ENCODE data around the gene TMEM108.

Gene TMEM108

DNA sequence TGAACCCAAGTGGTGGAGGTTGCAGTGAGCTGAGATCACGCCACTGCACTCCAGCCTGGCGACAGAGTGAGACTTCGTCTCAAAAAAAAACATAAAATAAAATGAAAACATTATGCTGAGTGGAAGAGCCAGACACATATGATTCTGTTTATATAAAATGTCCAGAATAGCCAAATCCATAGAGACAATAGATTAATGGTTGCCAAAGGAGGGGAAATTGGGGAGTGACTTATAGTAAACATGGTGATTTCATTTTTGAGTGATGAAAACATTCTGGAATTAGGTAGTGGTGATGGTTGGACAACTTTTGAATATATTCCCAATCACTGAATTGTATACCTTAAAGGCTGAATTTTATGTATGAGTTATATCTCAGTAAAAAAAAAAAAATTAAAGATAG lies 189.6 kb downstream of the TMEM108 start:
- DNase-seq (ENCODE audit: low spot score), result no peak

- DNase-seq (ENCODE audit: low spot score), result no peak
These were observed 192.0 kb downstream of the TMEM108 start for GRCh38 chr3:133230195-133230594.

- DNase-seq (ENCODE audit: low spot score), result no peak
These were observed 198.7 kb downstream of the TMEM108 start for GRCh38 chr3:133236901-133237300.

GRCh38 chr3:133237380-133237779 lies 199.2 kb downstream of the TMEM108 start:
- peak; percentile 99 for DNase-seq (ENCODE audit: low spot score)

DNA sequence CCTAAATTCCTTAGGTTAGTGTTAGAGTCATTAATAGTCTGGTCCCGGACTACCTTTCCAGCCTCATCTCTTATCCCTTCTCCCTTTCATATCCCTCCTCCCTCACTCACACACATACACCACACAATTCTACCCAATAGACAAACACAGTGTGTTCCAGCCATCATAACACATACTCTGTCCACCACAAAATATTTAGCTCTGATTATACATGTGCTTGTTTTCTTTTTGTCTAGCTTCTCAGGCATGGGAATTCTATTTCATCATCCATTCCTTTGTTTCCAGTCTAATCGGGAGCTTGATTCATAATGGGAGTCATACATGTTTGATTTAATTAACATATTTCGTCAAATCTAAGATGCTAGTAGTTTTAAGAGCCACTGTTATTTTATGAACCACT lies 199.8 kb downstream of the TMEM108 start:
- DNase-seq (ENCODE audit: low spot score), result peak; percentile 56

DNA sequence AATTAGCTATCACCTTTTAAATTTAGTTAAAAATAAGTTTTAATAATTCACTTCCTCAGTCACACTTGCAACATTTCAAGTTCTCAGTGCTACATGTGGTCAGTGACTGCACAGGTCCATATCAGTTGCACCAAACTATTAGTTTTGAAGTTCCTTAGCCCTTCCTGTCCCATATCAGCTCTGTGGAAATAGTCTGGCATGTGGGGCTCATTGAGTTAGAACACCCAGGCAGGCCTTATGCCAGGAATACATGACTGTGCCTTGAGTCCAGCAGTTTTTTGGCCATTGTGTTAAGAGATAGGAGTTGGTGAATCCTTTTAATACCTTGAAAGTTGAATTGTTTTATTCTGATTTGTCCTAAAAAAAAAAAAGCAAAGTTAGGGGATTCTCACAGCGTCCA lies 207.9 kb downstream of the TMEM108 start:
- no peak for DNase-seq (ENCODE audit: low spot score)

GRCh38 chr3:133246773-133247172 lies 208.6 kb downstream of the TMEM108 start:
- DNase-seq (ENCODE audit: low spot score), result peak; percentile 99

GRCh38 chr3:133248389-133248788 lies 210.2 kb downstream of the TMEM108 start:
- peak; percentile 8 for DNase-seq (ENCODE audit: low spot score)

- no peak for DNase-seq (ENCODE audit: low spot score)
These were observed 211.3 kb downstream of the TMEM108 start for GRCh38 chr3:133249490-133249889.

DNA sequence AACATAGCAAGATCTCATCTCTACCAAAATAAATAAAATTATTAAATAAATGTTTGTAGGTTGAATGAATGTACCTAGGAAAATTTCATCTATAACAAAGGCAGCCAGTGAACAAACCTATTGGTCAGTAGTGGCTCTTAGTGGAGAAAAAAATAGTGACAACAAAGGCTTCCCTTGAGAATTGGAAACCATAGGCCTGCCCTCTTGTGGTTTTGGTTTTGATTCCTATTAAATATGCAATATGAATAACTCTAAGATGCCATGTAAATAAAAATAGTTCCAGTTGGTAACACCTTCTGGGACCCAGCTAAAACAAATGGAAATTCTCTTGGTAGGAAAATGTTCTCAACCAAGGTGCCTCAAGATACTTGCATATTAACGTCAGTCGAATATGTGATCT lies 216.0 kb downstream of the TMEM108 start:
- DNase-seq (ENCODE audit: low spot score), result no peak

DNA sequence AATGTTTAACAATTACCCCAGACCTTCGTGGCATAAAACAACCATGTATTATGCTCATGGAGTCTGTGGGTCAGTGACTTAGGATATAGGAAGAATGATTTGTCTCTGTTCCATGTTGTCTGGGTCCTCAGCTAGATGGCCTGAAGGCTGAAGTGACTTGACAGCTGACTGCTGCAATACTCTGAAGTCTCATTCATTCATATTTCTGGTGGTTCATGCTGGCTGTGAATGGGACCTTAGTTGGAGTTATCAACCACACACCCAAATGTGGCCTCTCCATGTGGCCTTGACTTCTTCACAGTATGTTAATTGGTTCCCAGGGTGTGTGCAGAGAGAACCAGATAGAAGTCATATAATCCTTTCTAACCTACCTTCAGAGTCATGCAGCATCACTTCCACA lies 216.5 kb downstream of the TMEM108 start:
- DNase-seq (ENCODE audit: low spot score), result no peak

- no peak for DNase-seq (ENCODE audit: low spot score)
These were observed 218.7 kb downstream of the TMEM108 start for GRCh38 chr3:133256787-133257483.

DNA sequence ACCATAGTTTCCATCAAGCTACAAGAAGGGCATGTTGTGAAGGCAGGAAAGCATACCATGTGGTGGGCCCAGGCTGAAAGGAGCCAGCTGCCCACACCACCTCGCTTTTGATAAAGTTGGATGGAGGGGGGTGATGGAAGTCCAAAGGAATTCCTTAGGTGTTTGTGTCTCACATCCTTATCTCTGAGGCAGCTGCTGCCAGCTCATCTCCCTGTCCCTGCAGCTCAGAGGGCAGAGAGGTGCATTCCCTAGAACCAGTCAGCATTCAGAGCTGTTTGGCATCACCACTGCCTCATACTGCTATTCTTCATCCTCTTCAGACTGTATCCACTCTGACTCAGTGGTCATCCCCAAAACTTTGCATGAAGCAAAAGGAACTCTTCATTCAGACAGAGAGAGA lies 220.2 kb downstream of the TMEM108 start:
- no peak for DNase-seq (ENCODE audit: low spot score)

GRCh38 chr3:133259767-133260166 lies 221.6 kb downstream of the TMEM108 start:
- DNase-seq (ENCODE audit: low spot score), result no peak

- no peak for DNase-seq (ENCODE audit: low spot score)
These were observed 224.1 kb downstream of the TMEM108 start for GRCh38 chr3:133262333-133262732.

- peak; percentile 68 for DNase-seq (ENCODE audit: low spot score)
These were observed 226.7 kb downstream of the TMEM108 start for GRCh38 chr3:133264920-133265319.

DNA sequence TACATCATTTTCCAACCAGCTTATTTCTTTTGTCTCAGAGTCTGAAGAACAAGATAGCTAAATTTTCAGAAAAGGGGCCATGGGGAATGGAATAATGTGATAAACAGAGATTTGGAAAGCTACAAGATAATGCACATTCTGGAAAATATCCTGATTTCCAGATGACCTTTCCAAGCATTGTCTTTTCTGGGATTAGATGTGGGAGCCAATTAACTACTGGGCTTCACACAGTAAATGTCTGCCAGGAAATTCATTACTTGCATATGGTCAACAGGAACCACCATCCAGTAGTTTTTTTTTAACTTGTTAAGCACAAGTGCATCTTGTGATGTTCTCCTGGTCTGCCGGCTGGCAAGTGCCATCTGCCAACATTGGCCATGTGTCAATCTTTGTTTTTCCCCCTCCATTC lies 230.5 kb downstream of the TMEM108 start:
- DNase-seq (ENCODE audit: low spot score), result no peak

GRCh38 chr3:133269393-133269792 lies 231.2 kb downstream of the TMEM108 start:
- no peak for DNase-seq (ENCODE audit: low spot score)

DNA sequence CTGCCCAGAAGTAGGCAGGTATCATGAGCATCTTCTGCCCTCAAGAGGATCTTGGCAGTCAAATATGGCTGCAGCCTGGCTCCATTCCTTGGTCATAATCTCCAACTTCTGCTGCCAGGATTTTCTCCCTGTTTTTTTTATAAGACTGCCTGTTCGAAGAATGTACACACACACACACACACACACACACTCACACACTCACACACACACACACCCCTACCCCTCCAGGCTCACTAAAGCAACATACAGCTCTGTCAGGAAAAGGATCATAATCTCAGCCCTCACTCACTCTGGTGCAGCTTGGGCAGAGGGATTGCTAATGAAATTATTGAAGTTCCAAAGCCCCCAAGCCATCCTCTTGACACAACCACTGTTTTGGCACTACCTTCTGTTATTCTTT lies 232.4 kb downstream of the TMEM108 start:
- no peak for DNase-seq (ENCODE audit: low spot score)

DNA sequence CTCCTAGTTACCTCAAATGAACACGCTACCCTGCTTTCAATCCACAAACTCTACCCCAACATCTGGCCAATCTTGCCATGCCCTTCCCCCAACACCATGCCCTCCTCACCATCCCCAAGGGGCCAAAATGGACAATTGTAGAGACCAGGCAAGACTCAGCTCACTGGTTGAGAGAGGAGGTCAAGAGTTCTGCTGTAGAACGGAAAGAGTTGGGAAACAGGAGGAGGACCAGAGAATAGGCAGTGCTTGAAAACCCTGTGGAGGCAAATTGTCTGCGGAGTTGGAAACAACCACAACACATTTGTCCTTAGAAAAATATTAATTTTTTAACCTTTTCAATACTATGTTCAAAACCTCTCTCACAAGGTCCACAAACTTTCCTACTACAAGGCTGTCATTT lies 232.9 kb downstream of the TMEM108 start:
- no peak for DNase-seq (ENCODE audit: low spot score)

- DNase-seq (ENCODE audit: low spot score), result no peak
These were observed 233.3 kb downstream of the TMEM108 start for GRCh38 chr3:133271539-133271938.

DNA sequence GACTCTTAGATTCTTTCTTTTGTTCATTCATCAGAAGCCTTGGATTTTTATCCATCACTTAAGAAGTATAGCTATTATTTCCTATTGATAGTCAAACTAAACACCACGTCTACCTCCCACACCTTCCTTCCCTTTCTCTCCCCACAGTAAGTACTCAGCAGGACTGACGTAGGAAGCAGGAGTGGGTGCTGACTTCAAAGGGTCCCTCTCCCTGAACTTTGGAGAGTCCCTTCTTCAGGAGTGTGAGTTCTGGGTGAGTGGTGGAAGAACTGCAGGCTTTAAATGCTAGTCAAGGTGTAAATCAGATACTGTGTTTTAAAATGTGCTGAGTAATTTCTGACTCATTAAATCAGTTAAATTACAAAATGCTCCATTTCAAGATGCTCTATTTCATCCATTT lies 235.2 kb downstream of the TMEM108 start:
- no peak for DNase-seq (ENCODE audit: low spot score)

DNA sequence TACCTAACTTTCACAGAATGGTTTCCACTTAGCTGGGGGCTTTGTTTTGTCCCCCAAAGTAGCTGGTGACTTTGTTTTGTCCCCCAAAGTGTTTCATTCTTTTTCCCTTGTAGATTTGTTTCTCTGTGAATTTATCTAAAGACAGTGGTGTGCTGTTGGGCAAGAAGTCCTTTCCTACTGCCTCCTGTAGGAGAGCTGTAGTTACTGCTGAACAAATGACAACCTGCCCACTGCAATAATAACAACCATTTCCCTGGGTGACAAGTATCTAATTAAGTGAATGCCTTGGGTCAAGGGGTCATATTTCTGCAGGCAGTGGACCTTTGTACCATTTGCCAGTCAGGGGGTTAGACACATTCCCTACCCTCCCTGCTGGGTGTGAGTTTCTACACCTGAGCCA lies 236.3 kb downstream of the TMEM108 start:
- DNase-seq (ENCODE audit: low spot score), result no peak

GRCh38 chr3:133276594-133276993 lies 238.4 kb downstream of the TMEM108 start:
- DNase-seq (ENCODE audit: low spot score), result no peak

All from SK-N-DZ (cell line).